Activated CD4-positive, alpha-beta memory T cell treated with anti-CD3 and anti-CD28 coated beads for 36 hours (primary cell): ENCODE results near the gene GRIPAP1. TPM values are rescaled to one million over a fixed set of nuclear protein-coding genes. Genes with fewer than 3 reads are reported as not detected.
A peak's percentile ranks its signal among the peaks of the same experiment; 100 is the strongest.

Experiments used
- CTCF ChIA-PET: fragments of 350-600 bp; sonication (Branson Sonifier 250); formaldehyde crosslinking; loops from one replicate; lab custom pipeline; 2021; ENCODE audit warnings: antibody characterized with exemption, inconsistent platforms; lab: Charles Lee
- POLR2A ChIA-PET: fragments of 350-600 bp; sonication (Branson Sonifier 250); formaldehyde crosslinking; loops from one replicate; lab custom pipeline; 2021; ENCODE audit warnings: antibody characterized with exemption; lab: Charles Lee
- DNase-seq: peaks from one replicate; pipeline ENCODE4 v3.0.0-alpha.2; 2020
- H3K27ac Mint-ChIP-seq: one replicate; pipeline ENCODE4 v1.8.0; 2021; ENCODE audit warnings: mixed read lengths
- H3K27me3 Mint-ChIP-seq: one replicate; pipeline ENCODE4 v1.8.0; 2021; ENCODE audit warnings: mixed read lengths
- H3K36me3 Mint-ChIP-seq: one replicate; pipeline ENCODE4 v1.8.0; 2021; ENCODE audit warnings: mixed read lengths
- H3K4me1 Mint-ChIP-seq: one replicate; pipeline ENCODE4 v1.8.0; 2021; ENCODE audit warnings: low read depth, mixed read lengths
- H3K4me3 Mint-ChIP-seq: one replicate; pipeline ENCODE4 v1.8.0; 2021; ENCODE audit warnings: mild to moderate bottlenecking, mixed read lengths
- H3K9me3 Mint-ChIP-seq: one replicate; pipeline ENCODE4 v1.8.0; 2021; ENCODE audit warnings: mixed read lengths
- intact Hi-C: fragments of 100-400 bp; cut with micrococcal nuclease; formaldehyde crosslinking; loops from one replicate; pipeline ENCODE4 v1.15.1; 2023
- total RNA-seq, 2 experiments: library from RNA; stranded (reverse); gene quantifications; one replicate each; pipeline ENCODE4 v1.2.3, GENCODE V29; 2021

Gene GRIPAP1
- total RNA-seq, 2 experiments from 2014 or later: 76.1 to 78.4 TPM

GRCh38 chrX:48971249-48972219 is 30.5 kb downstream of the GRIPAP1 start, which contains the start of gene KCND1:
KCND1 (minus strand) TSS chrX:48971844; CDS start chrX:48970271, 1,573 bp downstream.
- Mint-ChIP-seq H3K36me3 (peaks cover 9% of the 10 kb centered on the region), H3K27ac (no peak within 1 kb of the TSS), H3K4me3 (peak within 1 kb of the TSS; percentile 35), H3K4me1 (peaks cover 16% of the 10 kb centered on the region), H3K9me3 (no peaks in the 10 kb centered on the region), H3K27me3 (no peaks in the 10 kb centered on the region)
- POLR2A ChIA-PET: no interaction called here
- intact Hi-C loops: no loop called here
- peak; percentile 32 for DNase-seq
- CTCF ChIA-PET: interaction anchor here (0.7 to 1.7 kb wide), 5 partner anchors 10 to 79 kb away, joined by 3 to 5 read pairs (median 3); no protein-coding TSS in a partner anchor

- H3K4me1 Mint-ChIP-seq: peaks cover 16% of the 10 kb centered on the region
- no peaks in the 10 kb centered on the region for H3K9me3 Mint-ChIP-seq
- intact Hi-C loops: no loop called here
- CTCF ChIA-PET: no interaction called here
- H3K27me3 Mint-ChIP-seq: no peaks in the 10 kb centered on the region
- no peak for DNase-seq
- POLR2A ChIA-PET: no interaction called here
- peaks cover 2% of the 10 kb centered on the region for H3K36me3 Mint-ChIP-seq
- H3K4me3 Mint-ChIP-seq: no peak overlapping the region
- H3K27ac Mint-ChIP-seq: no peak overlapping the region
Observed at GRCh38 chrX:48969471-48969870, 32.6 kb downstream of the GRIPAP1 start.

- intact Hi-C loops: no loop called here
- Mint-ChIP-seq H3K4me1 (peaks cover 16% of the 10 kb centered on the region), H3K27me3 (no peaks in the 10 kb centered on the region), H3K27ac (no peak overlapping the region), H3K36me3 (no peaks in the 10 kb centered on the region), H3K9me3 (no peaks in the 10 kb centered on the region), H3K4me3 (no peak overlapping the region)
- CTCF ChIA-PET: no interaction called here
- no peak for DNase-seq
- POLR2A ChIA-PET: no interaction called here
Observed at GRCh38 chrX:48968377-48968776, 33.7 kb downstream of the GRIPAP1 start.

DNA sequence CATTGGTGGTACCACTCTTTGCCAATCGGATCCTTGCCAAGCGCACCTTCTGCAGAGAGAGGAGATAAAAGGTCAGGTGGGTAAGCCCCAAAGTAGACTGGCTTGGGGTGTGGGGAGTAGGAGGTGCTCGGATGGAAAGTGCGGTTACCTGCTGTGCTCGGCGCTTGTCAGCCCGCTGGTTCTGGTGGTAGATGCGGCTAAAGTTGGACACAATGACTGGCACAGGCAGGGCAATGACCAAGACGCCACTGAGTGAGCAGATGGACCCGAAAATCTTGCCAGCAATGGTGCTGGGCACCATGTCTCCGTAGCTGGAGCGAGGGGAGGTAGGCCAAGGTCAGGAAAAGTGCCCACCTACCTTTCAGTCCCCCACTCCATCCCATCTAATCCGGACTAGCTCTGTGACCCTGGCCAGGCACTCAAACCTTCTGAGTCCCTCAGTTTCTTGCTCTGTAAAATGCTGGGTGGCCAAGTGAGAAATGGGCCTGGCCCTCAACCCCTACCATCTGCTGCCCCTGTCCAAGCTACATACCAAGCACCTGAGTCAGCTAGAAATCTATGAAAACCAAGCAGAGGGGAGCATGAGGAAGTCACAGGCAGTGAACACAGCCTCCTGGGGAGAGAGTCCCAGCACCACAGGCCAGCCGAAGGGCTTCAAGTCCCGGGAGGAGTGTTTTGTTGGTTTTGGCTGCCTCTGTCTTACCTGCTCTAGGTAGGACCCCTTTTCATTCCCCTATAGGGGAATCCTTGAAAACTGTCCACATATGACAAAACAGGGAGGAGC is 35.1 kb downstream of the GRIPAP1 start:
- ChIA-PET POLR2A (no interaction called here), CTCF (no interaction called here)
- Mint-ChIP-seq H3K36me3 (no peaks in the 10 kb centered on the region), H3K27ac (no peak overlapping the region), H3K27me3 (no peaks in the 10 kb centered on the region), H3K9me3 (no peaks in the 10 kb centered on the region), H3K4me3 (no peak overlapping the region), H3K4me1 (peaks cover 3% of the 10 kb centered on the region)
- intact Hi-C loops: no loop called here
- no peak for DNase-seq

- DNase-seq: no peak
- CTCF ChIA-PET: no interaction called here
- Mint-ChIP-seq H3K4me1 (no peaks in the 10 kb centered on the region), H3K36me3 (no peaks in the 10 kb centered on the region), H3K9me3 (no peaks in the 10 kb centered on the region), H3K27me3 (no peaks in the 10 kb centered on the region), H3K27ac (no peak overlapping the region), H3K4me3 (no peak overlapping the region)
- POLR2A ChIA-PET: no interaction called here
- intact Hi-C loops: no loop called here
Observed at GRCh38 chrX:48965959-48966358, 36.1 kb downstream of the GRIPAP1 start.

DNA sequence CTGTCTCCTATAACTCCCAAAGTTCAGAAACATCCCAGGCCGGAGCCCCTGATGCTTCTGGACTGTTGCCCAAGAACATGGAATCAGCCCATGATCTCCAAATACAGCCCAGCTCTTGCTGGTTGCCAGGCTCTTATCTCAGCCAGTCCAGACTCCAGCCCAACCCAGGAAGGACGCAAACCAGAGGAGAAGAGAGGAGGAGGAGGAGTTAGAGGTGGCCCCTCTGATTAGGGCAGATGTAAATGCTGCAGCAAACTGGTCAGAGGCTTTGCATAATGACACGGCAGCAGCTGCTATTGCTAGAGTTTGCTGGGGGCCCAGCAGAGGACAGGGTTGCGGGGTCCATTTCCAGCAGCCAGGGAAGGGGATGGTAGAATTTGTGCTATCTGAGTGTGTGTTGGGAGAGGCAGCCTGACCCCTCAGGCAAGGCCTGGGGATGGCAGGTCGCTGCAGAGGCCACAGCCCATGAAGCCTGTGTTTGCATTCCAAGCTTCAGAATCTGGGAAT is 40.4 kb downstream of the GRIPAP1 start:
- intact Hi-C loops: no loop called here
- Mint-ChIP-seq H3K4me1 (peaks cover 10% of the 10 kb centered on the region), H3K36me3 (peaks cover 4% of the 10 kb centered on the region), H3K27me3 (no peaks in the 10 kb centered on the region), H3K9me3 (no peaks in the 10 kb centered on the region), H3K27ac (no peak overlapping the region), H3K4me3 (no peak overlapping the region)
- ChIA-PET POLR2A (no interaction called here), CTCF (no interaction called here)
- DNase-seq: no peak

DNA sequence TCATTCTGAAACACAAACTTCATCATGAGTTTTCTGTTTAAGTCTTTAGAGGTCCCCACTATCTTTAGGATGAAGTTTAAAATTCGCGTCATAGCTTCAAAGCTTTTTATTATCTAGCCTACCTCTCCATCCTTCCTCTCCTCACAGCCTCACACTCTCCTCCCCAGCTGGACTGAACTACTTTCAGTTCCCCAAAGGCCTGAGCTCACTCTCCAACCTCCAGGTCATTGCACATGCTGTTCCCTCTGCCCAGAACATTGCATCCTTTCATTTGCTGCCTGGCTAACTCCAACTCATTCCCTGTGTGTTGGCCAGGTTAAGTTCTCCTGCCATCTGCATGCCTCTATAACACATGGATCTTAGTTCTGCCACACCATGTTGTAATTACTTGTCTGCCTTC is 41.8 kb downstream of the GRIPAP1 start:
- intact Hi-C loops: no loop called here
- CTCF ChIA-PET: interaction anchor here (1.0 kb wide), 1 partner anchor 23 kb away, joined by 3 read pairs; no protein-coding TSS in a partner anchor
- Mint-ChIP-seq H3K27ac (peak overlapping the region; percentile 52), H3K9me3 (no peaks in the 10 kb centered on the region), H3K4me3 (no peak overlapping the region), H3K4me1 (peaks cover 12% of the 10 kb centered on the region), H3K36me3 (peaks cover 10% of the 10 kb centered on the region), H3K27me3 (no peaks in the 10 kb centered on the region)
- POLR2A ChIA-PET: no interaction called here
- DNase-seq: no peak

DNA sequence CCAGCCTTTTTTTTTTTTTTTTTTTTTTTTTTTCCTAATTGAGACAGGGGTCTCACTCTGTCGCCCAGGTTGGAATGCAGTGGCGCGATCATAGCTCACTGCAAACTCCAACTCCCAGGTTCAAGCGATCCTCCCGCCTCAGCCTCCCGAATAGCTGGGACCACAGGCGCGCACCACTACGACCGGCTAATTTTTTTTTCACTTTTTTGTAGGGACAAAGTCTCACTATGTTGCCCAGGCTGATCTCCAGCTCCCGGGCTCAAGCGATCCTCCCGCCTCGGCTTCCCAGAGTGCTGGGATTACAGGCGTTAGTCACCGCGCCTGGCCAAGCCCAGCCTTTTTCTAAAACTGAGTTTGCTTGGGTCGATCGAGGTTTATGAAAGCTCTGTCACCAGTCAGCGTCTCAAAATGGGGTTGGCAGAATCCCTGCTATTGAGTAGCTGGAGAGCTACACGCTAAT is 43.4 kb downstream of the GRIPAP1 start:
- DNase-seq: peak; percentile 57
- peak overlapping the region; percentile 99 for H3K4me3 Mint-ChIP-seq
- H3K4me1 Mint-ChIP-seq: peaks cover 25% of the 10 kb centered on the region
- intact Hi-C loops: loop anchor here (1.0 to 10.0 kb wide), 6 partner anchors 39 to 309 kb away; partner anchors contain the start of genes GRIPAP1, HDAC6, PIM2 and PPP1R3F
- CTCF ChIA-PET: interaction anchor here (0.6 to 1.6 kb wide), 5 partner anchors 12 to 1869 kb away, joined by 3 to 7 read pairs (median 5); no protein-coding TSS in a partner anchor
- POLR2A ChIA-PET: interaction anchor here (0.6 to 1.8 kb wide), 11 partner anchors 12 to 282 kb away, joined by 3 to 5 read pairs (median 3); partner anchors contain the start of genes GRIPAP1 and PIM2
- no peaks in the 10 kb centered on the region for H3K27me3 Mint-ChIP-seq
- peak overlapping the region; percentile 100 for H3K27ac Mint-ChIP-seq
- H3K9me3 Mint-ChIP-seq: no peaks in the 10 kb centered on the region
- peaks cover 19% of the 10 kb centered on the region for H3K36me3 Mint-ChIP-seq

GRCh38 chrX:48957827-48958634 is 44.0 kb downstream of the GRIPAP1 start:
- H3K4me3 Mint-ChIP-seq: peak overlapping the region; percentile 99
- intact Hi-C loops: loop anchor here (1.0 to 10.0 kb wide), 7 partner anchors 21 to 309 kb away; partner anchors contain the start of genes GRIPAP1, HDAC6, PIM2 and PPP1R3F
- H3K27ac Mint-ChIP-seq: peak overlapping the region; percentile 100
- POLR2A ChIA-PET: interaction anchor here (0.7 to 2.0 kb wide), 11 partner anchors 12 to 282 kb away, joined by 3 to 11 read pairs (median 3); partner anchors contain the start of genes GRIPAP1, PIM2 and SLC35A2
- peak; percentile 95 for DNase-seq
- peaks cover 19% of the 10 kb centered on the region for H3K36me3 Mint-ChIP-seq
- CTCF ChIA-PET: interaction anchor here (0.6 to 1.6 kb wide), 5 partner anchors 12 to 1868 kb away, joined by 3 to 7 read pairs (median 5); no protein-coding TSS in a partner anchor
- peaks cover 32% of the 10 kb centered on the region for H3K4me1 Mint-ChIP-seq
- H3K9me3 Mint-ChIP-seq: no peaks in the 10 kb centered on the region
- no peaks in the 10 kb centered on the region for H3K27me3 Mint-ChIP-seq

DNA sequence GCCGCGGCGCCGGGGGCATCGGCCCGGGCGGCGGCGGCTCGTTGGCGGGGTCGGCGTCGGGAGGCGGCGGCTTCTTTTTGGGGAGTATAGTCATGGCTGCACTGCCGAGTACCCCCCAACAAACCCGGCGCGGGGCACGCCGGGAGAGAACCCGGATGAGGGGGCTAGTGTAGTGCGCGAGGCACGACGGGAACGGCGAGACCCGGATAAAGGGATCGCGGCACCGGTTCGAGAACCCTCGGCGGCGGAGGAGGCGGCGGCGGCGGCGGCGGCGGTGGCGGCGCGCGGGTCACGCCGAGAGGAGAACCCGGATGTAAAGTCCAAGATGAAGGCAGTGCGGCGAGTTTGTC is 44.6 kb downstream of the GRIPAP1 start, which contains the start of gene OTUD5:
TSS of gene OTUD5 (minus strand) at position 131 of the 350 bp plus-strand sequence. CDS start at position 94, 37 bp downstream.
- ChIA-PET POLR2A (interaction anchor here (1.0 to 2.0 kb wide), 5 partner anchors 11 to 173 kb away, joined by 3 to 11 read pairs (median 3); partner anchors contain the start of gene SLC35A2), CTCF (interaction anchor here (1.6 kb wide), 1 partner anchor 11 kb away, joined by 4 read pairs; no protein-coding TSS in a partner anchor)
- peaks cover 37% of the 10 kb centered on the region for H3K4me1 Mint-ChIP-seq
- H3K27me3 Mint-ChIP-seq: no peaks in the 10 kb centered on the region
- H3K4me3 Mint-ChIP-seq: peak within 1 kb of the TSS; percentile 99
- peak; percentile 80 for DNase-seq
- intact Hi-C loops: loop anchor here (2.0 to 10.0 kb wide), 4 partner anchors 21 to 310 kb away; partner anchors contain the start of genes HDAC6 and PPP1R3F
- peak within 1 kb of the TSS; percentile 100 for H3K27ac Mint-ChIP-seq
- H3K36me3 Mint-ChIP-seq: peaks cover 19% of the 10 kb centered on the region
- no peaks in the 10 kb centered on the region for H3K9me3 Mint-ChIP-seq
